DOHH2 (cell line): Measurements from ENCODE around the gene ARHGEF26.

ENCODE experiments used
- H3F3A ChIP-seq: fragments of 200-600 bp; sonication (generic), shearing (Covaris generic); 2 replicates; pipeline ENCODE4 v1.6.0; 2016; ENCODE audit warnings: antibody characterized with exemption, mild to moderate bottlenecking; ENCODE audit not compliant: control insufficient read depth, insufficient read depth
- H3K27ac ChIP-seq: fragments of 200-600 bp; sonication (generic); 2 replicates; pipeline ENCODE4 v1.5.1; 2014; ENCODE audit warnings: low read depth, mild to moderate bottlenecking, low read length, moderate library complexity
- H3K27me3 ChIP-seq: fragments of 200-600 bp; sonication (generic); 2 replicates; pipeline ENCODE4 v1.6.1; 2014; ENCODE audit warnings: mild to moderate bottlenecking, low read length, mixed read lengths; ENCODE audit not compliant: control insufficient read depth
- H3K36me3 ChIP-seq: fragments of 200-600 bp; sonication (generic); 2 replicates; pipeline ENCODE4 v1.6.1; 2014; ENCODE audit warnings: mild to moderate bottlenecking, low read length, moderate library complexity, mixed read lengths; ENCODE audit not compliant: control insufficient read depth
- H3K4me1 ChIP-seq: fragments of 200-600 bp; sonication (generic); 2 replicates; pipeline ENCODE4 v1.6.1; 2014; ENCODE audit warnings: mild to moderate bottlenecking, low read length, mixed read lengths; ENCODE audit not compliant: control insufficient read depth
- H3K4me2 ChIP-seq: fragments of 200-600 bp; sonication (generic); 2 replicates; pipeline ENCODE4 v1.6.0; 2014; ENCODE audit warnings: mild to moderate bottlenecking, low read length, moderate library complexity
- H3K4me3 ChIP-seq: fragments of 200-600 bp; sonication (generic); 2 replicates; pipeline ENCODE4 v1.5.1; 2014; ENCODE audit warnings: mild to moderate bottlenecking, low read length, mixed read lengths
- H3K79me2 ChIP-seq: fragments of 200-600 bp; sonication (generic); 2 replicates; pipeline ENCODE4 v1.6.1; 2014; ENCODE audit warnings: mild to moderate bottlenecking, low read length, mixed read lengths; ENCODE audit not compliant: control insufficient read depth
- H3K9me2 ChIP-seq: fragments of 200-600 bp; sonication (generic); replicated peaks from 2 replicates; pipeline ENCODE4 v1.6.1; 2014; ENCODE audit warnings: mild to moderate bottlenecking, low read length, mixed read lengths; ENCODE audit not compliant: control insufficient read depth
- H3K9me3 ChIP-seq: fragments of 200-600 bp; sonication (generic); 2 replicates; pipeline ENCODE4 v1.6.1; 2014; ENCODE audit warnings: antibody characterized with exemption, low read length, mixed read lengths; ENCODE audit not compliant: control insufficient read depth, insufficient read depth
- H4K20me1 ChIP-seq: fragments of 200-600 bp; sonication (generic); 2 replicates; pipeline ENCODE4 v1.6.0; 2014; ENCODE audit warnings: low read depth, mild to moderate bottlenecking, antibody characterized with exemption, low read length, moderate library complexity; ENCODE audit not compliant: control insufficient read depth, insufficient read depth
- EZH2phosphoT487 ChIP-seq: fragments of 200-600 bp; sonication (generic); IDR thresholded peaks from 2 replicates; pipeline ENCODE4 v1.6.1; 2017; ENCODE audit warnings: borderline replicate concordance, mild to moderate bottlenecking, antibody characterized with exemption, low read length, moderate library complexity, mixed read lengths
- TF ChIP-seq, protein P1 (sequence below): fragments of 200-600 bp; sonication (generic); IDR thresholded peaks from one replicate; pipeline ENCODE4 v1.5.1; 2014; ENCODE audit warnings: antibody characterized with exemption, mild to moderate bottlenecking, low read depth, low read length; ENCODE audit not compliant: poor library complexity, severe bottlenecking

The ARHGEF26 gene

DNA sequence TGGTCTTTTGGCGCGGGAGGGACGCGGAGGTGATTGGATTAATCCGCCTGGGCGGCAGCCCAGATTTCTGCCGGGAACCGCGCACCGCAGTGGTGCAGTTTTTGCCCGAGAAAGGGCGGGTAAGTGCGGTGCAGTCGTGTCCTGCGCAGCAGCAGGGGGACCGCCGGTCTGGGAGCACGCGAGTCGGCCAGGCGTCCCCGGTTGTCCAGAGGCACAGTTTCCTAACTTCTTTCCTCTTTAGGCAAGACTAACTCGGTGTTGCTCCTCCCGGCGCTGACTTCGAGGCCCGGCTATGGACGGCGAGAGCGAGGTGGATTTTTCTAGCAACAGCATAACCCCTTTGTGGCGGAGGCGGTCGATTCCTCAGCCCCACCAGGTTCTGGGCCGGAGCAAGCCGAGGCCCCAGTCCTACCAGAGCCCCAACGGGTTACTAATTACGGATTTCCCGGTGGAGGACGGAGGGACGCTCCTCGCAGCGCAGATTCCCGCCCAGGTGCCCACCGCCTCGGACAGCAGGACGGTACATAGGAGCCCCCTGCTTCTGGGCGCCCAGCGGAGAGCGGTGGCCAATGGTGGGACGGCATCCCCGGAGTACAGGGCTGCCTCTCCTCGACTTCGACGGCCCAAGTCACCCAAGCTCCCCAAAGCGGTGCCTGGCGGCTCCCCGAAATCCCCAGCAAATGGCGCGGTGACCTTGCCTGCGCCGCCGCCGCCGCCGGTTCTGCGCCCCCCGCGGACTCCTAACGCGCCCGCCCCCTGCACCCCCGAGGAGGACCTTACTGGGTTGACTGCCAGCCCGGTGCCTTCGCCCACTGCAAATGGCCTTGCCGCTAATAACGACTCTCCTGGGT lies 736 bp downstream of the ARHGEF26 start:
- H3K9me3 ChIP-seq, result no peaks in the 10 kb centered on the region; the same call in 1 of the 2 replicates
- peak overlapping the region; percentile 56 for H3K4me2 ChIP-seq
- no peaks in the 10 kb centered on the region for H3K79me2 ChIP-seq
- no peaks in the 10 kb centered on the region for H3F3A ChIP-seq
- no peak overlapping the region for H3K27ac ChIP-seq
- no peaks in the 10 kb centered on the region for H4K20me1 ChIP-seq
- H3K27me3 ChIP-seq, result no peaks in the 10 kb centered on the region
- H3K36me3 ChIP-seq, result no peaks in the 10 kb centered on the region
- H3K4me1 ChIP-seq, result 0 out of 2 replicates have a peak, but pooled peaks cover 4% of the 10 kb centered on the region
- TF ChIP-seq EZH2phosphoT487, result no peak
- TF ChIP-seq, protein P1, sequence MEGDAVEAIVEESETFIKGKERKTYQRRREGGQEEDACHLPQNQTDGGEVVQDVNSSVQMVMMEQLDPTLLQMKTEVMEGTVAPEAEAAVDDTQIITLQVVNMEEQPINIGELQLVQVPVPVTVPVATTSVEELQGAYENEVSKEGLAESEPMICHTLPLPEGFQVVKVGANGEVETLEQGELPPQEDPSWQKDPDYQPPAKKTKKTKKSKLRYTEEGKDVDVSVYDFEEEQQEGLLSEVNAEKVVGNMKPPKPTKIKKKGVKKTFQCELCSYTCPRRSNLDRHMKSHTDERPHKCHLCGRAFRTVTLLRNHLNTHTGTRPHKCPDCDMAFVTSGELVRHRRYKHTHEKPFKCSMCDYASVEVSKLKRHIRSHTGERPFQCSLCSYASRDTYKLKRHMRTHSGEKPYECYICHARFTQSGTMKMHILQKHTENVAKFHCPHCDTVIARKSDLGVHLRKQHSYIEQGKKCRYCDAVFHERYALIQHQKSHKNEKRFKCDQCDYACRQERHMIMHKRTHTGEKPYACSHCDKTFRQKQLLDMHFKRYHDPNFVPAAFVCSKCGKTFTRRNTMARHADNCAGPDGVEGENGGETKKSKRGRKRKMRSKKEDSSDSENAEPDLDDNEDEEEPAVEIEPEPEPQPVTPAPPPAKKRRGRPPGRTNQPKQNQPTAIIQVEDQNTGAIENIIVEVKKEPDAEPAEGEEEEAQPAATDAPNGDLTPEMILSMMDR, result no peak
- H3K4me3 ChIP-seq, result peak overlapping the region; percentile 66
- H3K9me2 ChIP-seq, result no peaks in the 10 kb centered on the region

DNA sequence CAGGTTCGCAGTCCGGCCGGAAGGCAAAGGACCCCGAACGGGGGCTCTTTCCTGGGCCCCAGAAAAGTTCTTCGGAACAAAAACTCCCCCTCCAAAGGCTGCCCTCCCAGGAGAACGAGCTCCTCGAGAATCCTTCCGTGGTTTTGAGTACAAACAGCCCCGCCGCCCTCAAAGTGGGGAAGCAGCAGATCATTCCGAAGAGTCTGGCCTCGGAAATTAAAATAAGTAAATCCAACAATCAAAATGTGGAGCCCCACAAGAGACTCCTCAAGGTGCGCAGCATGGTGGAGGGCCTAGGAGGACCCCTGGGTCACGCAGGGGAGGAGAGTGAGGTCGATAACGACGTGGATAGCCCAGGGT lies 1.3 kb downstream of the ARHGEF26 start:
- no peaks in the 10 kb centered on the region for H3K9me2 ChIP-seq
- TF ChIP-seq EZH2phosphoT487, result no peak
- TF ChIP-seq, protein P1, result no peak
- no peaks in the 10 kb centered on the region for H3K79me2 ChIP-seq
- no peaks in the 10 kb centered on the region for H3F3A ChIP-seq
- H3K36me3 ChIP-seq, result no peaks in the 10 kb centered on the region
- 0 out of 2 replicates have a peak, but pooled peaks cover 4% of the 10 kb centered on the region for H3K4me1 ChIP-seq
- H3K4me2 ChIP-seq, result no peak overlapping the region
- H3K27me3 ChIP-seq, result no peaks in the 10 kb centered on the region
- no peaks in the 10 kb centered on the region; the same call in 1 of the 2 replicates for H3K9me3 ChIP-seq
- no peak overlapping the region; the same call in 1 of the 2 replicates for H3K4me3 ChIP-seq
- H3K27ac ChIP-seq, result no peak overlapping the region
- no peaks in the 10 kb centered on the region for H4K20me1 ChIP-seq

DNA sequence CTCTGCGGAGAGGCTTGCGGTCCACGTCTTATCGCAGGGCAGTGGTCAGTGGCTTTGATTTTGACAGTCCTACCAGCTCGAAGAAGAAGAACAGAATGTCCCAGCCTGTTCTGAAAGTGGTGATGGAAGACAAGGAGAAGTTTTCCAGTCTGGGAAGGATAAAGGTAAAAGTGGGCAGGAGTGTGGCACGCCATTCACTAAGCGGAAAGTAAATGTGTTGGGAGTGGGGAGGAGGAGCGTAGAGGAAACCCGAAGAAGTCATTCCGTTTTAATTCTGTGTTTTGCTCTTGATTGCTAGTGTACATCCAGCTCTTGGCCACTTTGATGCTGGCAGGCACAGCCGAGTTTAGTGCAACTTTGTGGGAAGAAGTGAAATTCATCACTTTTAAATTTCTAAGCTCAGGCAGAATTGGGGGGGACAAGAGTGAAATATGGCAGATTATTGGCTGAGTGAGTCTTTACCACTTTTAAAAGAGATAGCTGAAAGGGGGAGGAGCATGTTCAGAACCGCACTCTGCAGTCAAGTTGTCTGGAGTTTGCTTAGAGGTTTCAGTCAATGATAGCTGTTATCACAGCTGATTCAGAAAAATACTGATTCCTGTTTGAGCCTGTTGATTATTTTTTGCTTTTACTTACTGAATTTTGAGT lies 1.8 kb downstream of the ARHGEF26 start:
- Histone ChIP-seq H3K9me2 (no peaks in the 10 kb centered on the region), H3K27me3 (no peaks in the 10 kb centered on the region), H3F3A (no peaks in the 10 kb centered on the region), H3K9me3 (no peaks in the 10 kb centered on the region; the same call in 1 of the 2 replicates), H4K20me1 (no peaks in the 10 kb centered on the region), H3K4me3 (peak overlapping the region; percentile 5; the same call in 1 of the 2 replicates), H3K4me1 (0 out of 2 replicates have a peak, but pooled peaks cover 4% of the 10 kb centered on the region), H3K4me2 (no peak overlapping the region), H3K36me3 (no peaks in the 10 kb centered on the region), H3K79me2 (no peaks in the 10 kb centered on the region), H3K27ac (0 out of 2 replicates have a peak overlapping the region, but pooled peaks have one; percentile 4)
- TF ChIP-seq EZH2phosphoT487, result no peak
- TF ChIP-seq, protein P1, result no peak
